ENCODE data around the gene OR5AC2.

DNA sequence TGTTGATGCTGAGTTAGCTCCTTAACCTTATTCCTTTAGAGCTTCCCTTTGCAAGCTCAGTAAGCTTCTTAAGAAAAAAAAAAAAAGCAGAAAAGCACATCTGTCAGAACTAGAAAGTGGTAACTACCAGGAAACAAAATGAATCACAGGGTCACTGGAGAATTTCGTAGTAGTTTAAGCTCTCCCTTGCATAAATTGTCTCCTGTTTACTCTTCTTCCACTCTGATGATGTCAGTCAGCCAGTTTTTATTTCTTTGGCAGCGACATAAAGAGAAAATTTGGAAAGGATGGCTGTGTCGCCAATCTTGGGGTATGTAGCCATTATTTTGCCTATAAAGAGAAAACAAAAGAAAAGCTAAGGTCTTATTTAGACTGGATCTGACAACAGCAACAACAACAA lies 48.7 kb upstream of the OR5AC2 start:
- TF ChIP-seq ARNTL (CRISPR knock-in tag; IDR thresholded peaks at IDR 0.05; ENCODE audit: borderline replicate concordance, low read depth), result no peak
- TF ChIP-seq RARB (CRISPR knock-in tag; IDR thresholded peaks at IDR 0.05), result no peak
